ENCODE data around the gene SHISA9.

SHISA9 gene

DNA sequence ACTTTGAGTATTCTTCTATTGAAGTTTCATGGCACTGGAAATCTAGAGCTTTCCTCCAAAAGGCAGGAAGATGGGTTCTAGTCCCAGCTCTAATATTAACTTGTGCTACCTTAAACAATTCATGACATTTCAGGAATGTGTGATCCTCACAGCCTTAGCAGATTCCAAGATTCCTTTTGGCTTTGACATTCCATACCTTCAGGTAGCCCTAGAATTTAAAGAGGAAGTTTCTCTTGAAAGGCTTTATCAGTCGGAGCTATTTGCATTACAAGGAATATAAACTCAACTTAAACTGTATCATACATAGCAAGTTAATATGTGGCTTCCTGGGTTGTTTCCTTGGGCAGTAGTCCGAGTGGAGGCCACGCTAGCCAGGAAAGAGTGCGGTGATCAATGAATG lies 330.0 kb downstream of the SHISA9 start:
- DNase-seq = no peak
- TF ChIP-seq POLR2A (IDR thresholded peaks at IDR 0.05; ENCODE audit: low read length) = no peak
- TF ChIP-seq GATA1 (IDR thresholded peaks at IDR 0.05; ENCODE audit: low read depth, low read length) = no peak

DNA sequence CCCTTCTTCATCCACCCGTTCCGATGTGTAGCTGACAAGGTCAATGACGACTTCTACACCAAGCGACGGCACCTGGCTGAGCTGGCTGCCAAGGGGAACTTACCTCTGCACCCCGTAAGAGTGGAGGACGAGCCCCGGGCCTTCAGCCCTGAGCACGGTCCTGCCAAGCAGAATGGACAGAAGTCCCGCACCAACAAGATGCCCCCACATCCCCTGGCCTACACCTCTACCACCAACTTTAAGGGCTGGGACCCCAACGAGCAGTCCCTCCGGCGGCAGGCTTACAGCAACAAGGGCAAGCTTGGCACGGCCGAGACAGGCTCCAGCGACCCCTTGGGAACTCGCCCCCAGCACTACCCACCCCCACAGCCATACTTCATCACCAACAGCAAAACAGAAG lies 333.6 kb downstream of the SHISA9 start:
- no peak for DNase-seq
- no peak for TF ChIP-seq POLR2A (IDR thresholded peaks at IDR 0.05; ENCODE audit: low read length)
- TF ChIP-seq GATA1 (IDR thresholded peaks at IDR 0.05; ENCODE audit: low read depth, low read length) = no peak

DNA sequence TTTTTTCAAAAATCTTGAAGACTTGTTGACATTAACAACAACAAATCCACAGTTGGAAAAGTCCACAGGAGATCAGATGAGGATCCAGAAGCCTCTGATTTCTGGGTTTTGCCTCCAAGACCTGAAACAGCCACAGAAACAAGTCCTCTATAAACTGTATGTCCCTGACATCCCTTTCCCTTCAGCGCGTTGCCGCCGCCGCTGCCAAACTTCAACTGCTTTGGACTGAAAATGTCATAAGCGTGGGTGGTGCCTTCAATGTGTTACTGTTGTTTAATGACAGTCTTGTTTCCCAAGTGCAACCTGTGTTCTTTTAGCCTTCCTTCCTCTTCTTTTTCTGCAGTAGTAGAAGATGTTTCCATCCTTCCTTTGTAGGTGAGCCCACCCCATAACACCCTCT lies 334.9 kb downstream of the SHISA9 start:
- TF ChIP-seq GATA1 (IDR thresholded peaks at IDR 0.05; ENCODE audit: low read depth, low read length) (no peak), POLR2A (IDR thresholded peaks at IDR 0.05; ENCODE audit: low read length) (no peak)
- DNase-seq = no peak

DNA sequence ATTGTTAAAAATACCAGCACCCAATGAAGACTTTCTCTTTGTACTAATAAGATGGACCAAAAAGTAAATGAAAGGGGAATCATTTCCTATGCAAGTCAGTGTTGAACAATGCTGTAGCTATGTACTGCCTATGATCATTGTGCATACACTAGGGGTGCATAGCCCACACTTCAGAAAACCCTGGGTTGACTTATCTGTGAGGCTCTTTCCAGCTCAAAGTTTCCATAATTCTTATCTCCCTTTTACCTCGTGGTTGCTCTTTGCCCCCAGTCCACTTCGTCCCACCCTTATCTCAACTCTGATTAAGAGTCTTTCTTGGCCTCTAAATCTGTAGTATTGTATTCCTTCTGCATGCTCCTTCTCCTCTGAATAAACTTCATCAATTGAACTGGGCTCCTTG lies 336.8 kb downstream of the SHISA9 start:
- TF ChIP-seq POLR2A (IDR thresholded peaks at IDR 0.05; ENCODE audit: low read length) (no peak), GATA1 (IDR thresholded peaks at IDR 0.05; ENCODE audit: low read depth, low read length) (no peak)
- DNase-seq = no peak

DNA sequence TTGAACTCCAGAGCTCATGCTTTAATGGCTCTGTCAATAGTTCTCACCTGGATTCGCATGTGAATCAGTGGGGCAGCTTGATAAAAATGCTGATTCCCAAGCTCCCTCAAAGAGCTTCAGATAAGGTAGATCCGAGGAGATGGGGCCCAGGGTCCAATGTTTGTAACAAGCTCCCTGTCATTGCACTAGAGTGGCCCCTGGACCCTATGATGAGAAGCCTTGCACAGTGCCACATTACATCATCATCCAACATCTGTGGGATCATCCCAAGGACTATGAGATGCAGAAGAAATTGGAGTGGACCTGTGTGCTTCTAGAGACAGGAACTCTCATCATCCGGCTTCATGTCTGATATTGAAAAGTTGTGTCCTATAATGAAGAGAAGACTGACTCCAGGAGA lies 340.8 kb downstream of the SHISA9 start:
- TF ChIP-seq POLR2A (IDR thresholded peaks at IDR 0.05; ENCODE audit: low read length) (no peak), GATA1 (IDR thresholded peaks at IDR 0.05; ENCODE audit: low read depth, low read length) (no peak)
- no peak for DNase-seq

DNA sequence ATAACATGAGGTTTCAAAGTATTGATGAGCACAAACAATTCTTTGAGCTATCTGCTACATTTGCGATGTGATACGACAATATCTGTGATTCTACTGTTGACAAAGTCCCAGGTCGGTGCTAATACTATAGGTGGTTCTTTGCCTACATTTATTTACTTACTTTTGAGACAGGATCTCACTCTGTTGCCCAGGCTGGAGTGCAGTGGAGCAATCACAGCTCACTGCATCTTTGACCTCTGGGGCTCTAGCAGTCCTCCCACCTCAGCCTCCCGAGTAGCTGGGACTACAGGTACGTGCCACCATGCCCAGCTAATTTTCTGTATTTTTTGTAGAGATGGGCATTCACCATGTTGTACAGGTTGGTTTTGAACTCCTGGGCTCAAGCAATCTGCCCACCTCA lies 343.4 kb downstream of the SHISA9 start:
- TF ChIP-seq POLR2A (IDR thresholded peaks at IDR 0.05; ENCODE audit: low read length) = no peak
- TF ChIP-seq GATA1 (IDR thresholded peaks at IDR 0.05; ENCODE audit: low read depth, low read length) = no peak
- no peak for DNase-seq

DNA sequence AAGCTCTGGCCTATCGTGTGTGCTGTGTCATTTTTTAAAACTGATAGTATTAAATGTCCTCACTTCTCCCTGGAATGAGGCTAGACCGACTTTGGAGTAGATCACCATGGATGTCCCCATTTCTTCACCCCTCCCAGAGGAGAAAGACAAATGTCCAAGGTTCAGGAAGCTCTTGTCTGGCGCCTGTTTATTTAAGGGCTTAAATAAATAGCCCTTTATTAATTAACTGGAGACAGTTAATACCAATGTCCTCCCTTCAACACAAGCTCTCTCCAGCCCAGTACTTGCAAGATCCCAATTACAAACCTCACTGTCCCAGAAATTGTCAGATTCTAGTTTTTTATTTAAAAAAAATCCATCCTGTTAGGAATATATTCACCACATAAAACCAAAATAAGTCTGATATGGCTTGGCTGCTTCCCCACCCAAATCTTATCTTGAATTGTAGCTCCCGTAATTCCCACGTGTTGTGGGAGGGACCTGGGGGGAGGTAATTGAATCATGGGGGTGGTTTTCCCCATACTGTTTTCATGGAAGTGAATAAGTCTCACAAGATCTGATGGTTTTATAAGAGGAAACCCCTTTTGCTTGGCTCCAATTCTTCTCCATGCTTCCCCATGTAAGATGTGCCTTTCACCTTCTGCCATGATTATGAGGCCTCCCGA lies 344.4 kb downstream of the SHISA9 start:
- DNase-seq = no peak
- TF ChIP-seq GATA1 (IDR thresholded peaks at IDR 0.05; ENCODE audit: low read depth, low read length) (no peak), POLR2A (IDR thresholded peaks at IDR 0.05; ENCODE audit: low read length) (no peak)

DNA sequence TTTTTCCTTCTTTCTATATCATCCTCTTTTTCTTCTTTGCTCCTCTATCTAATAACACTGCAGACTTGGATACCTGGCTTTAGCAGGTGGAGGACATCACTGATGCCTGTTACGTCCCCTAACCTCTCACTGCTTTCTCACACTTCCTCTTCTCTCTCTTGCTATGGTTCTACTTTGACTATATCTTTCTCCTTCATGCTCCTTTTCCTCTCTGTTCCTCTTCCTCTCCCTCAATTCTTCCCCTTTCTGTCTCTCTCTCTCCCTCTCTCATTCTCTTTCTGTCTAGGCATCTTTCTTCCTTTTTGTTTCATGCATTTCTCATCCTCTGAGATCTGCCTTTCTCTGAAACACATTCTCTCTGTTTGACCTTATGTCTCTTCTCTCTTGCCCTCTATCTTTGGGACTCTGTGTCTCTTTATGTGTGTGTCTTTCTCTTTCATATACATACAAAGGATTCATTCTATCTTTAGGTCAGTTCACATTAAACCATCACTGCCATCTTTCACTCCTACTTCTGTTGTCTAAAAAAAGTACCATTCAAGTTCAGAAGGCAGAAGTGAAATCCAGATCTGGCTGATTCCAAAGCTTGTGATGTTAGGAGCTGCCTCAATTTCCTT lies 353.7 kb downstream of the SHISA9 start:
- DNase-seq = no peak
- TF ChIP-seq POLR2A (IDR thresholded peaks at IDR 0.05; ENCODE audit: low read length) (no peak), GATA1 (IDR thresholded peaks at IDR 0.05; ENCODE audit: low read depth, low read length) (no peak)

DNA sequence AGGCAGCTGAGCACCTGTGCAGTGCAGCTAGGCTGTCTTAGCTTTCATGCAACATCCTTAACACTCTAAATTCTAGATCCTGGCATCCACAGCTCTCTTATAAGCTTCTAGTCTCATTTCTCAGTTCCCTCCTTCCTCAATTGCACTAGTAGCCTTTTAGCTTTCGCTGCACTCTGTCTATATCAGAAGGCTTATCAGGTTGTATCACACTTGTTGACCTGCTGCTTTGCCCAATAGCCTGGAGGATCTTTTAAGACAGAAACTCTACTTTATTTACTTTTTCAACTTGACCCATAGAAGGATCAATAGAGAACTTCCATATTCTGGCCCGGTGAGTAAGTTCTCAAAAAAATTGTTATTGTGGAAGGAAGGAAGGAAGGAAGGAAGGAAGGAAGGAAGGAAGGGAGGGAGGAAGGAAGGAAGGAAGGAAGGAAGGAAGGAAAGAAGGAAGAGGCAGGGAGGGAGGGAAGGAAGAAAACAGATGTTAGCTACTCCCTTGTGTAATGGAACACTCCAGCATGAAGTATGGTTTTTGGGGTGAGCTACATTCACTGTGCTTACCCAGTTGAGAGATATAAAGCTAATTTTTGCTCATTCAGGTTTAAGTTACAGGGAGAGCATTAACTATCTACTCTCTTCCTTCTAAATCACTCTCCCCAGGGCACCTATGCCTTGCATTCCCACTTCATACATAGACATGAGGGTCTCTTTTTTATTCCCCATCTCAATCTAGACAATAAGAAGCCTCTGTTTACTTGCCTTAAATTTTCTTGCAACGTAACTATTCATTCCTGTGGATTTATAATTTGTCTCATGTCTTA lies 361.1 kb downstream of the SHISA9 start:
- DNase-seq = no peak
- TF ChIP-seq POLR2A (IDR thresholded peaks at IDR 0.05; ENCODE audit: low read length) = no peak
- TF ChIP-seq GATA1 (IDR thresholded peaks at IDR 0.05; ENCODE audit: low read depth, low read length) = no peak

DNA sequence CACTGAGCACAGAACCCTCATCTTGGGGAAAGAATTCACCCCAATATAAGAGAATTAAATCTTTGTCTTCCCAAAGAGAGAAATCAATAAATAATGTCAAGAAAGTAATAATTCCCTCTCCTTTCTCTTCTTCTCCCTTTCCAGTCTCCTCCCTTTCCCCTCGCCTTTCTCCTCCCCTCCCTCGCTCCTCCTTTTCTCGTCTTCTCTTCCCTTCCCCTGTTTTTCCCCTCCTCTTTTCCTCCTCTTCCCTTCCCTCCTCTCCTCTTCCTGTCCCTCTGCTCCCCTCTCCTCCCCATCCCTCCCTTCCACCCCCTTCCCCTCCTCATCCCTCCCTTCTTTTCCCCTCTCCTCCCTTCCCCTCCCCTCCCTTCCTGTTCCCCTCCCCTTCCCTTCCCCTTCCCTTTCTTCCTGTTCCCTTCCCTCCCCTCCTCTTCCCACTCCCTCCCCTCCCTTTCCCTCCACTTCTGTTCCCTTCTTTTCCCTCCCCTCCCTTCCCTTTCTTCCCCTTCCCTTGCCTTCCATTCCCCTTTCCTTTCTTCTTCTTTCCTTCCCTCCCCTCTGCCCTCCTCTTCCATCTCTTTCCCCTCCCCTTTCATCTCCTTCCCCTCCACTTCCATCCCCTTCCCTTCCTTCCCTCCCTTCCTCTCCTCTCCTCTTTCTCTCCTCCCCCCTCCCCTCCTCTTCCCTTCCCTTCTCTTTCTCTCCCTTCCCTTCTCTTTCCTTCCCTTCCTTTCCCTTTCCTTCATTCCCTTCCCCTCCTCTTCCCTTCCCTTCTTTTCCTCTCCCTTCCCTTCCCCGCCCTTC lies 363.6 kb downstream of the SHISA9 start:
- TF ChIP-seq POLR2A (IDR thresholded peaks at IDR 0.05; ENCODE audit: low read length) = no peak
- no peak for TF ChIP-seq GATA1 (IDR thresholded peaks at IDR 0.05; ENCODE audit: low read depth, low read length)
- DNase-seq = no peak

DNA sequence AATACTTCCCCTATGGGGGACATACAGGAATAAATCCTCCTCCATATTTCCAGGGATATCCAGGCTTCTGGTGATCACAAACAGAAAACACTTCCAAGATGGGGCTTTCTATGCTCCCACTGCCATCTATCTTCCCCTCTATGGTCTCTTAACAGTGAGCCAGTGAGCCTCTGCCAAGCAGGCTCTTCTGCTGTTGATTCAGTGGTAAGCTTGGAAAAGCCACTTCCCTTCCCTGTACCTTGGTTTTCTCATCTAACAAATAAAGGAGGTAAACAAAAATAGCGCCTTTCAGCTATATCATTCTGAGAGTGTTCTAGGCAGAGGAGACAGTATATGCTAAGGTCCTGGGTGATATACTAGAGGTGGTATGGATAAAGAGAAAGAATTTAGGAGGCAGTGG lies 368.0 kb downstream of the SHISA9 start:
- TF ChIP-seq POLR2A (IDR thresholded peaks at IDR 0.05; ENCODE audit: low read length) = no peak
- DNase-seq = no peak

DNA sequence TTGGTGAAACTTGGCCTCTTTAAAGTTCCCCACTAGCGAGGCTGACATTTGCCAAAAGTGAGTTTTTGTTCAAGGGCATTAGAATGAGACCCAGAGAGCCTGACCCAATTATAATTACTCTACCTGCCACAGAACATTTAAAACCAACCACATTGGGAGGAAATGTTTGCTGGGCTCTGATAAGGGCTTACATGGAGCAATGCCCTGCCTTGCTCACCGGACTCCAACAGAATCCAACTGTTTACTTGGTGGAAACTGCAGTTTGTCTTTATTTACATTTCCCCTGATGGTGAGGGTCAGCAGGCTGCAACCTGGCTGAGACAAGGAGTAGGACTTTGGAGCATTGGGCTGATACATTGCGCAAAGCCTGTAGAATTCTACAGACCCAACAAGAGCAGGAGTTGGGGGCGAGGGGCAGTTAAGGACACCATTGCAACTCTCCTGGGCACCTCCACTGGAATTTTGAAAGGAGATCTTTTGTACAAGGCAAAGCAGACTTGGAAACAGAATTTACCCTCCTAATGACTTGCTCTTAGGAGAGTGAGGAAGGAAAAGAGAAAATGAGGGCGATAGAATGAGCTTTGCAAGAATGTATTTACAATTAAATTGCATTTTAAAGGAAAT lies 368.6 kb downstream of the SHISA9 start:
- TF ChIP-seq POLR2A (IDR thresholded peaks at IDR 0.05; ENCODE audit: low read length) (no peak), GATA1 (IDR thresholded peaks at IDR 0.05; ENCODE audit: low read depth, low read length) (no peak)
- no peak for DNase-seq

DNA sequence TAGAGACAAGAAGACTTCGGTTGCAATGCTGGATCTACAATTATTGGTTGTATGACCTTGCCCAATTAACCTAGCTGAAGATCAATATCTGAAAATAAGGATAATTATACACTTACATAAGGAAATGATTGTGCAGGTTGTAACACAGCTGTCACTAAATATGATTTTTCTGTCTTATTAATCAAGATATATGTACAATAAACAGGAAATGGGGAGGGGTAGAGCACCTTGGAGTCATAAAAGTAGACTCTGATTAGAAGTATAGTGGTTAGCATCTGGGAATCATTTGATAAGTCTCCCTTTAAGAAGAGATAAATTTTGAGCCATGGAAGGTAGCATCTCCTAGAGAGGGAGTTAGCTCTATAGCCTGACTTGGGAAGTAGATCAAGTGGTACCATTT lies 369.2 kb downstream of the SHISA9 start:
- no peak for DNase-seq
- no peak for TF ChIP-seq GATA1 (IDR thresholded peaks at IDR 0.05; ENCODE audit: low read depth, low read length)
- TF ChIP-seq POLR2A (IDR thresholded peaks at IDR 0.05; ENCODE audit: low read length) = no peak

Data from erythroblast (primary cell).